Neural progenitor cell (in vitro differentiated cells): ENCODE data around the gene INO80E. TPM values are rescaled to one million over a fixed set of nuclear protein-coding genes. Genes with fewer than 3 reads are reported as not detected.
"Not testable (repeated sequence)": the region's sequence is repeated elsewhere in the genome, so short reads cannot be mapped to it uniquely, and the experiment has no call there.

Experiments
- DNase-seq: peaks from one replicate; pipeline ENCODE4 v3.0.0-alpha.2; 2016; ENCODE audit warnings: low spot score
- H2AFZ ChIP-seq: fragments of 200-600 bp; sonication (generic); replicated peaks from 2 replicates; pipeline ENCODE4 v1.6.1; 2016; ENCODE audit warnings: antibody characterized with exemption
- H3F3A ChIP-seq: fragments of 200-600 bp; sonication (generic); 2 replicates; pipeline ENCODE4 v1.6.1; 2016; ENCODE audit warnings: antibody characterized with exemption, low read depth
- H3K27ac ChIP-seq: fragments of 200-600 bp; sonication (generic); 2 replicates; pipeline ENCODE4 v1.5.1; 2016; ENCODE audit warnings: mild to moderate bottlenecking
- H3K27me3 ChIP-seq: fragments of 200-600 bp; sonication (generic); 2 replicates; pipeline ENCODE4 v1.6.1; 2016; ENCODE audit warnings: mild to moderate bottlenecking, moderate library complexity
- H3K36me3 ChIP-seq: fragments of 200-600 bp; sonication (generic); 2 replicates; pipeline ENCODE4 v1.5.1; 2016
- H3K4me1 ChIP-seq: fragments of 200-600 bp; sonication (generic); 2 replicates; pipeline ENCODE4 v1.6.1; 2016; ENCODE audit warnings: mixed run types
- H3K4me2 ChIP-seq: fragments of 200-600 bp; sonication (generic); 2 replicates; pipeline ENCODE4 v1.6.1; 2016
- H3K4me3 ChIP-seq: fragments of 200-600 bp; sonication (generic); 2 replicates; pipeline ENCODE4 v1.5.1; 2016
- H3K79me2 ChIP-seq: fragments of 200-600 bp; sonication (generic); 2 replicates; pipeline ENCODE4 v1.6.1; 2016; ENCODE audit warnings: low read depth
- H3K9ac ChIP-seq: fragments of 200-600 bp; sonication (generic); 2 replicates; pipeline ENCODE4 v1.6.1; 2016
- H3K9me3 ChIP-seq: fragments of 200-600 bp; sonication (generic); 2 replicates; pipeline ENCODE4 v1.5.1; 2016; ENCODE audit warnings: low read depth
- H4K20me1 ChIP-seq: fragments of 200-600 bp; sonication (generic); 2 replicates; pipeline ENCODE4 v1.6.1; 2016; ENCODE audit warnings: low read depth
- H3K27ac Mint-ChIP-seq: 3 replicates; pipeline ENCODE4 v1.8.0; 2021; ENCODE audit warnings: mixed read lengths
- H3K27me3 Mint-ChIP-seq: 2 replicates; pipeline ENCODE4 v1.8.0; 2022; ENCODE audit warnings: low read depth, mild to moderate bottlenecking, inconsistent platforms, moderate library complexity, mixed read lengths; ENCODE audit not compliant: insufficient read depth
- H3K36me3 Mint-ChIP-seq: 3 replicates; pipeline ENCODE4 v1.8.0; 2021; ENCODE audit warnings: mixed read lengths
- H3K4me1 Mint-ChIP-seq: 3 replicates; pipeline ENCODE4 v1.8.0; 2021; ENCODE audit warnings: mixed read lengths
- H3K4me3 Mint-ChIP-seq: 3 replicates; pipeline ENCODE4 v1.8.0; 2021; ENCODE audit warnings: mild to moderate bottlenecking, moderate library complexity, mixed read lengths
- H3K9me3 Mint-ChIP-seq: 3 replicates; pipeline ENCODE4 v1.8.0; 2020; ENCODE audit warnings: mixed read lengths
- EZH2 ChIP-seq: fragments of 200-600 bp; sonication (generic); IDR thresholded peaks from 2 replicates; pipeline ENCODE4 v1.6.1; 2017; ENCODE audit warnings: antibody characterized with exemption, mild to moderate bottlenecking, moderate library complexity
- EZH2phosphoT487 ChIP-seq: fragments of 200-600 bp; sonication (generic); IDR thresholded peaks from 2 replicates; pipeline ENCODE4 v1.6.1; 2017; ENCODE audit warnings: antibody characterized with exemption
- total RNA-seq: library from RNA; depleted of rRNA; stranded (reverse); fragments of >200 nt; gene quantifications from 2 replicates; pipeline ENCODE4 v1.2.3, GENCODE V29; 2015; ENCODE audit warnings: low replicate concordance
- TF ChIP-seq, protein P1 (sequence below): fragments of 200-600 bp; sonication (generic); IDR thresholded peaks from 2 replicates; pipeline ENCODE4 v1.5.1; 2017; ENCODE audit warnings: antibody characterized with exemption, mild to moderate bottlenecking

The INO80E gene
- total RNA-seq, 1 donor from 2014 or later = 129 TPM

DNA sequence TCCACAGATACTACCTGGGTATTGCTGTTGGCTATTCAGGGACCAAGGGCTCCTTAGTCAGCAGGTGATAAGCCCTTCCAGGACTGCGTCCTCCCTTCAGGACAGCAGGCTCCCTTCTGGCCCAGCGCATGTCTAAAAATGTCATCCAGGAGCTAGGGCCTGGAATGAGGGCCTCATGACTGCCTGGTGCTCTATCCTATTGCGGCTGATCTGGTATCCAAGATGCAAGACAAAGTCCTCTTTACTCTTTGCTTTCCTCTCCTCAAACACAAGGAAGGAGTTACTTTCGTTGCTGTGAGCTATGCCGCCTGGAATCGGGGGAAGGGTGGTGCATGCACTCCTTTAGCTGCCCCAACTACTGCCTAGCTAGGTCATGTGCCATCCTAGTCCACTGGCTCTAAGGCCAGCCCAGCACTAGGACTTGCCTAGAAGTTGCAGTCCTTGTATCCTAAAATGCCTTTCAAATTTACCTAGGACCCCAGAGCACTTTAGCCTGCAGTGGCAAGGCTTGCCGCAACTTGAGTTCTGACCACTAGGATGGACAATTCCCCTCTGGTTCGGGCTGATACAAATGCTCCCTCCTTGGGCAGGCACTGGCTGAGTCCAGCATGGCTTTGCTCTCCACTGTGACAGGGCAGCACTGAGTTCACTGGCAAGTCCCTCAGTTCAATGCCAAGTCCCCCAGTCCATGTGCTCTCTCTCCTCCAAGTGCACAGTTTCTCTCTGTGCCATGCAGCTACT is 44.2 kb upstream of the INO80E start:
- H3K4me3 ChIP-seq = no peak overlapping the region
- H3K36me3 Mint-ChIP-seq = no peaks in the 10 kb centered on the region
- H3K9me3 Mint-ChIP-seq = peaks cover 17% of the 10 kb centered on the region

GRCh38 chr16:29958756-29959155 is 37.3 kb upstream of the INO80E start:
- no peak overlapping the region for H3K4me2 ChIP-seq
- H3K36me3 ChIP-seq = no peaks in the 10 kb centered on the region
- no peaks in the 10 kb centered on the region for H3K9me3 Mint-ChIP-seq
- H3K4me3 ChIP-seq = no peak overlapping the region
- H3K27me3 Mint-ChIP-seq = peaks cover 2% of the 10 kb centered on the region
- no peak overlapping the region for H2AFZ ChIP-seq
- H3K36me3 Mint-ChIP-seq = no peaks in the 10 kb centered on the region
- H3K27me3 ChIP-seq = no peaks in the 10 kb centered on the region
- peaks cover 7% of the 10 kb centered on the region for H3K4me1 ChIP-seq
- no peaks in the 10 kb centered on the region for H4K20me1 ChIP-seq
- TF ChIP-seq EZH2phosphoT487 (no peak), EZH2 (no peak)
- TF ChIP-seq, protein P1, sequence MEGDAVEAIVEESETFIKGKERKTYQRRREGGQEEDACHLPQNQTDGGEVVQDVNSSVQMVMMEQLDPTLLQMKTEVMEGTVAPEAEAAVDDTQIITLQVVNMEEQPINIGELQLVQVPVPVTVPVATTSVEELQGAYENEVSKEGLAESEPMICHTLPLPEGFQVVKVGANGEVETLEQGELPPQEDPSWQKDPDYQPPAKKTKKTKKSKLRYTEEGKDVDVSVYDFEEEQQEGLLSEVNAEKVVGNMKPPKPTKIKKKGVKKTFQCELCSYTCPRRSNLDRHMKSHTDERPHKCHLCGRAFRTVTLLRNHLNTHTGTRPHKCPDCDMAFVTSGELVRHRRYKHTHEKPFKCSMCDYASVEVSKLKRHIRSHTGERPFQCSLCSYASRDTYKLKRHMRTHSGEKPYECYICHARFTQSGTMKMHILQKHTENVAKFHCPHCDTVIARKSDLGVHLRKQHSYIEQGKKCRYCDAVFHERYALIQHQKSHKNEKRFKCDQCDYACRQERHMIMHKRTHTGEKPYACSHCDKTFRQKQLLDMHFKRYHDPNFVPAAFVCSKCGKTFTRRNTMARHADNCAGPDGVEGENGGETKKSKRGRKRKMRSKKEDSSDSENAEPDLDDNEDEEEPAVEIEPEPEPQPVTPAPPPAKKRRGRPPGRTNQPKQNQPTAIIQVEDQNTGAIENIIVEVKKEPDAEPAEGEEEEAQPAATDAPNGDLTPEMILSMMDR = no peak
- peak overlapping the region; percentile 35 for H3K4me3 Mint-ChIP-seq
- peaks cover 18% of the 10 kb centered on the region for H3K4me1 Mint-ChIP-seq
- no peak overlapping the region for H3K9ac ChIP-seq
- no peaks in the 10 kb centered on the region for H3K9me3 ChIP-seq
- peaks cover 16% of the 10 kb centered on the region for H3F3A ChIP-seq
- H3K27ac Mint-ChIP-seq = no peak overlapping the region
- no peaks in the 10 kb centered on the region for H3K79me2 ChIP-seq
- H3K27ac ChIP-seq = no peak overlapping the region
- no peak for DNase-seq

More for the DNA sequence above, 44.2 kb upstream of the INO80E start:
- Histone ChIP-seq H3K4me2 (no peak overlapping the region), H3K79me2 (no peaks in the 10 kb centered on the region), H3F3A (no peaks in the 10 kb centered on the region), H4K20me1 (no peaks in the 10 kb centered on the region), H3K9me3 (no peaks in the 10 kb centered on the region), H3K36me3 (no peaks in the 10 kb centered on the region), H3K4me1 (no peaks in the 10 kb centered on the region), H3K27me3 (no peaks in the 10 kb centered on the region), H3K9ac (no peak overlapping the region), H3K27ac (no peak overlapping the region), H2AFZ (peak overlapping the region; percentile 5)
- Mint-ChIP-seq H3K27ac (no peak overlapping the region), H3K4me1 (no peaks in the 10 kb centered on the region), H3K27me3 (no peaks in the 10 kb centered on the region), H3K4me3 (no peak overlapping the region)
- DNase-seq = no peak
- TF ChIP-seq EZH2 (no peak), EZH2phosphoT487 (no peak)
- TF ChIP-seq, protein P1 = peak; percentile 13

GRCh38 chr16:29959293-29959692 is 36.7 kb upstream of the INO80E start:
- H3K4me2 ChIP-seq = no peak overlapping the region
- no peak overlapping the region for H3K4me3 ChIP-seq
- Mint-ChIP-seq H3K27me3 (peaks cover 2% of the 10 kb centered on the region), H3K9me3 (no peaks in the 10 kb centered on the region), H3K4me3 (no peak overlapping the region), H3K36me3 (no peaks in the 10 kb centered on the region), H3K27ac (no peak overlapping the region), H3K4me1 (peaks cover 18% of the 10 kb centered on the region)
- no peaks in the 10 kb centered on the region for H4K20me1 ChIP-seq
- H2AFZ ChIP-seq = no peak overlapping the region
- no peaks in the 10 kb centered on the region for H3K27me3 ChIP-seq
- no peaks in the 10 kb centered on the region for H3K9me3 ChIP-seq
- H3K27ac ChIP-seq = no peak overlapping the region
- no peaks in the 10 kb centered on the region for H3K79me2 ChIP-seq
- no peak overlapping the region for H3K9ac ChIP-seq
- peaks cover 16% of the 10 kb centered on the region for H3F3A ChIP-seq
- no peak for TF ChIP-seq EZH2
- no peak for TF ChIP-seq EZH2phosphoT487
- TF ChIP-seq, protein P1 = no peak
- no peaks in the 10 kb centered on the region for H3K36me3 ChIP-seq
- H3K4me1 ChIP-seq = peaks cover 7% of the 10 kb centered on the region
- DNase-seq = no peak

DNA sequence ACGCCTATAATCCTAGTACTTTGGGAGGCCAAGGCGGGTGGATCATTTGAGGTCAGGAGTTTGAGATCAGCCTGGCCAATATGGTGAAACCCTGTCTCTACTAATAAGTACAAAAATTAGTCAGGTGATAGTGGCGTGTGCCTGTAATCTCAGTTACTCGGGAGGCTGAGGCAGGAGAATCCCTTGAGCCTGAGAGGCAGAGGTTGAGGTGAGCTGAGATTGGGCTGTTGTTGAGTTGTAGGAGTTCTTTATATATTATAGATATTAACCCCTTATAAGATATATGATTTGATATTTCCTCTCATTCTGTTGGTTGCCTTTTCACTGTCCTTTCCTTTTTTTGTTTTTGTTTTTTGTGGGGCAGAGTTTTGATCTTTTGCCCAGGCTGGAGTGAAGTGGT is 36.2 kb upstream of the INO80E start:
- H3K27me3 Mint-ChIP-seq, H3K36me3 Mint-ChIP-seq, H3K27ac Mint-ChIP-seq, H3K9ac ChIP-seq, H4K20me1 ChIP-seq, H3K27me3 ChIP-seq, DNase-seq, H3K27ac ChIP-seq, H3K4me2 ChIP-seq, H3K9me3 ChIP-seq, H3K4me1 ChIP-seq, H3K9me3 Mint-ChIP-seq, H3K79me2 ChIP-seq, H2AFZ ChIP-seq, H3K36me3 ChIP-seq, H3K4me3 ChIP-seq: not testable (repeated sequence)
- peaks cover 16% of the 10 kb centered on the region for H3F3A ChIP-seq
- H3K4me1 Mint-ChIP-seq = peaks cover 18% of the 10 kb centered on the region
- peak overlapping the region; percentile 60 for H3K4me3 Mint-ChIP-seq
